ENCODE results near the gene PTCD2. TPM values are rescaled to one million over a fixed set of nuclear protein-coding genes. Genes with fewer than 3 reads are reported as not detected.
"Not testable (repeated sequence)": the region's sequence is repeated elsewhere in the genome, so short reads cannot be mapped to it uniquely, and the experiment has no call there.

Gene PTCD2
- total RNA-seq, 1 donor, result 11.7 TPM

DNA sequence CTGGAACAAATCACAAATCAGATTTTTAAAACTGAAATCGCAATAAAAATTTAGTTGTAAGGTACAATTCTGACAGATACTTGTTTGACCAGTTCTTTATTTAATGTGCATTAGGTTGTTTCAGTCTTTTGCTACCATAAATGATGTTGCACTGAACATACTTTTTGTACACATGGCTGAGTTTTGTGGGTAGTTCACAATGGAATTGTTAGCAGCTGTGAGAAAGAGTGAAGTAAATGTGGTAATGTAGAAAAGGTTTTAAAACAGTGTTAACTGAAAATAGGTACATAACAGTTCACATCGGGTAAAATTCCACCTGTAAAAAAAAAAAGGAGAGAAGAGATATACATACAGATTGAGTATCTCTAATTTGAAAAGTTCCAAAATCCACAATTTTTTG is 25.7 kb upstream of the PTCD2 start:
- DNase-seq (ENCODE audit: low read depth), result no peak
- TF ChIP-seq, protein P1, sequence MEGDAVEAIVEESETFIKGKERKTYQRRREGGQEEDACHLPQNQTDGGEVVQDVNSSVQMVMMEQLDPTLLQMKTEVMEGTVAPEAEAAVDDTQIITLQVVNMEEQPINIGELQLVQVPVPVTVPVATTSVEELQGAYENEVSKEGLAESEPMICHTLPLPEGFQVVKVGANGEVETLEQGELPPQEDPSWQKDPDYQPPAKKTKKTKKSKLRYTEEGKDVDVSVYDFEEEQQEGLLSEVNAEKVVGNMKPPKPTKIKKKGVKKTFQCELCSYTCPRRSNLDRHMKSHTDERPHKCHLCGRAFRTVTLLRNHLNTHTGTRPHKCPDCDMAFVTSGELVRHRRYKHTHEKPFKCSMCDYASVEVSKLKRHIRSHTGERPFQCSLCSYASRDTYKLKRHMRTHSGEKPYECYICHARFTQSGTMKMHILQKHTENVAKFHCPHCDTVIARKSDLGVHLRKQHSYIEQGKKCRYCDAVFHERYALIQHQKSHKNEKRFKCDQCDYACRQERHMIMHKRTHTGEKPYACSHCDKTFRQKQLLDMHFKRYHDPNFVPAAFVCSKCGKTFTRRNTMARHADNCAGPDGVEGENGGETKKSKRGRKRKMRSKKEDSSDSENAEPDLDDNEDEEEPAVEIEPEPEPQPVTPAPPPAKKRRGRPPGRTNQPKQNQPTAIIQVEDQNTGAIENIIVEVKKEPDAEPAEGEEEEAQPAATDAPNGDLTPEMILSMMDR (IDR thresholded peaks at IDR 0.05; ENCODE audit: insufficient read depth, low read depth, low read length), result no peak
- H3K4me3 ChIP-seq (ENCODE audit: low read depth, low read length), result no peak overlapping the region

DNA sequence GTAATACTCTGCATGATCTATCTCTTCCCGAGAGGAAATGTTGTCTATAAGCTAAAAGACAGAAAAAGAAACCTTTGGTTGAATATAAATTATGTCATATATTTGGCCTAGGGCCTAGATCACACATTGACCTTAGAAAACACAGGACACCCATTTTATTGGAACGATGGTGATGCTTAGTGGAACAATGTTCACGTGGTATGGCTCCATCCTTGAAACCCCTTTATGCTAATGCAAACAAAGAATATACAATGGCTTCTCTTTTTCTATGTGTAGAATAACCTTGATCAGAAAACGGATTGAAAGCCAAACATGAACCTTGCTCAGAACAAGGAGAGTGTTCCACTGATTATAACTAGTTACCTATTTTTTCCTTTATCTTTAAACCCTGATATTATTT is 24.6 kb upstream of the PTCD2 start:
- TF ChIP-seq, protein P1 (IDR thresholded peaks at IDR 0.05; ENCODE audit: insufficient read depth, low read depth, low read length), result no peak
- H3K4me3 ChIP-seq (ENCODE audit: low read depth, low read length), result no peak overlapping the region
- DNase-seq (ENCODE audit: low read depth), result no peak

DNA sequence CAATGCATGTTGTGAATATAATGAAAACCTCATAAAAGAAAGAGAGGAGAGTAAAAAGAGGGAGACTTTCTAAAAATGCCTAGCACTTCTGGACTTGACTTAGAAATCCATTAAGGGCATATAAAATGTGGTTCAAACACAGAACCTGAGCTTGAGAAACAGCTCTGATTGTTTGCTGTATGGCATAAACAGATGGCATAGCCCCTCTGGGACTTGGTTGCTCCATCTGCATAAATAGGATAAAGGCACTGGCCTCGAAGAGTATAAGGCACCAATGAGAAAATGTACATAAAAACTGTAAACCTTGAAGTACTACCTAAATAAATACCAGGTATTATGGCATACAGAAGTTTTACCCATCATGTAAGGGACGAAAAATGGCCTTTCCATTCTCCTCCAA is 23.9 kb upstream of the PTCD2 start:
- no peak overlapping the region for H3K4me3 ChIP-seq (ENCODE audit: low read depth, low read length)
- TF ChIP-seq, protein P1 (IDR thresholded peaks at IDR 0.05; ENCODE audit: insufficient read depth, low read depth, low read length), result no peak
- no peak for DNase-seq (ENCODE audit: low read depth)

DNA sequence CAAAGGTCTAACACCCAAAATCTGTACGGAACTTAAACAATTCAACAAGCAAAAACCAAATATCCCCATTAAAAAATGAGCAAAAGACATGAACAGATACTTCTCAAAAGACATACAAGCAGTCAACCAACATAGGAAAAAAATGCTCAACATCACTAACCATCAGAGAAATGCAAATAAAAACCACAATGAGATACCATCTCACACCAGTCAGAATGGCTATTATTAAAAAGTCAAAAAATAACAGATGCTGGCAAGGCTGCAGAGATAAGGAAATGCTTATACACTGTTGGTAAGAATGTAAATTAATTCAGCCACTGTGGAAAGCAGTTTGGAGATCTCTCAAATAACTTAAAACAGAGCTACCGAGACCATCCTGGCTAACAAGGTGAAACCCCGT is 22.0 kb upstream of the PTCD2 start:
- not testable (repeated sequence) for H3K4me3 ChIP-seq (ENCODE audit: low read depth, low read length)
- DNase-seq (ENCODE audit: low read depth), result peak; percentile 56

DNA sequence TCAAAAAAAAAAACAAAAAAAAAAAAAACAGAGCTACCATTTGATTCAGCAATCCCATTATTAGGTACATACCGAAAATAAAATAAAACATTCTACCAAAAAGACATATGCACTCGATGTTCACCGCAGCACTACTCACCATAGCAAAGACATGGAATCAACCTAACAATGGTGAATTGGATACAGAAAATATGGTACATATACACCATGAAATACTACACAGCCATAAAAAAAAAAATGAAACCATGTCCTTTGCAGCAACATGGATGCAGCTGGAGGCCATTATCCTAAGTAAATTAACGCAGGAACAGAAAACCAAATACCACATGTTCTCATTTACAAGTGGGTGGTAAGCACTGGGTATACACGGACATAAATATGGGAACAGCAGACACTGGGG is 21.5 kb upstream of the PTCD2 start:
- TF ChIP-seq, protein P1 (IDR thresholded peaks at IDR 0.05; ENCODE audit: insufficient read depth, low read depth, low read length), result no peak
- DNase-seq (ENCODE audit: low read depth), result no peak

DNA sequence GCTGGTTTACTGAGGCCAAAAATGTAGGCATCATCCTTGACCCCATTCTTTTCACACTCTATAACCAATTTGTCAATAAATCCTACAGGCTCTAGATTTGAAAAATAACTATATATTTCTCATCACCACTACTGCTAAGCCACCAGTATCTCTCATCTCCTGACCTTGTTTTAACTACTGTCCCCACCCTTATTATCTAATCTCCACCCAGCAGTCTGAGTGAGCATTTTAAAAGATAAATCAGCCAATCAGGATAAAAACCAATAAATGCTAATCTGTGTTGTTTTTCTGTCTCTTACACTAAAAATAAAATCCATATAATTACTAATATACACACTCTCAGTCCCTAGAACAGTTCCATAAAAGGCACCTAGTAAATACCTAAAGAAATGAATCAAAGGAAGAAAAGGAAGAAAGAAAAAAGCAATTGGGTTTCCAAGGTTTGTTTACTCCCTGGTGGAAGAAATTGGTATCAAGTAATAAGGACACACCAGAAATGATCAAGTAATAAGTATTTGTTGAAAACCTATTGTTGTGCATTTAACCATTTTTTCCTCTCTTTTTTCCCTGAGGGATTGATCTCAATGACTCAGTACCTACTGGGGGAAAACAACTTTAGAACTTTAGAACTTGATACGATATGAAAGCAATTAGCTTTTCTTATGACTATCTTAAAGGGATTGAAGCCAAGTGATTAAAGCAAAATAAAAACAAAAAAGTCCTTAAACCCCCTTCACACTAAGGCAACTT is 19.4 kb upstream of the PTCD2 start:
- H3K4me3 ChIP-seq (ENCODE audit: low read depth, low read length), result no peak overlapping the region
- TF ChIP-seq, protein P1 (IDR thresholded peaks at IDR 0.05; ENCODE audit: insufficient read depth, low read depth, low read length), result no peak
- peak; percentile 16 for DNase-seq (ENCODE audit: low read depth)

More for the DNA sequence above, 21.5 kb upstream of the PTCD2 start:
- H3K4me3 ChIP-seq (ENCODE audit: low read depth, low read length), result no peak overlapping the region

DNA sequence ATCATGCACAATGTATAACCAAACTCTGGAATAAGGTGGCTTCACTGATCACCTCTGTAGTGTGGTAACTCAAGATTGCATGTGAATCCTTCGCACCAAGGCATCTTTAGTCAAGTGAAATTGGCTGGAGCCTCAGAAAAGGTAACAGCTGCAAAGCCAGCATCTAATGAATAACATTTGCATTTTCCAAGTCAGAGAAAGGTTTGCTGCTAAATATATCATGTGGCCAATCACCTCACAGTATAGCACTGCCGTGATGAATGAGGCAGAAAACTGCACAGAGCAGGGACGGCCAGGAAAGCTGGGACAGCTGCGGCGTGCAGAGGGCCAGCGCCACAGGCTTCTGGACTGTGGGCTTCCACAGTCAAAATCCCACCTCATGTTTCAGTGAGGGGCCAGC is 18.6 kb upstream of the PTCD2 start:
- TF ChIP-seq, protein P1 (IDR thresholded peaks at IDR 0.05; ENCODE audit: insufficient read depth, low read depth, low read length), result no peak
- H3K4me3 ChIP-seq (ENCODE audit: low read depth, low read length), result no peak overlapping the region
- no peak for DNase-seq (ENCODE audit: low read depth)

All from fibroblast of villous mesenchyme (primary cell).